ENCODE results near the gene MAP3K21. TPM values are rescaled to one million over a fixed set of nuclear protein-coding genes. Genes with fewer than 3 reads are reported as not detected.

Gene MAP3K21
- total and polyA plus RNA-seq, 2 of the 4 experiments (the other 2 are of a cell fraction), result 0.15 to 0.18 TPM

- Histone ChIP-seq H4K5ac (ENCODE audit: low read depth, low read length) (no peak overlapping the region), H3K27me3 (ENCODE audit: control insufficient read depth, insufficient read depth, low read length) (peaks cover 3% of the 10 kb centered on the region; the same call in 1 of the 2 replicates), H2BK20ac (ENCODE audit: low read depth, low read length) (no peak overlapping the region), H3K9me3 (ENCODE audit: control insufficient read depth, insufficient read depth, low read length) (no peaks in the 10 kb centered on the region), H2BK15ac (ENCODE audit: low read depth, low read length) (no peak overlapping the region), H2AK9ac (replicated peaks; ENCODE audit: low read depth, low read length, poor library complexity) (no peak overlapping the region), H2AK5ac (ENCODE audit: low read depth, low read length) (no peak overlapping the region), H3K18ac (ENCODE audit: low read depth, low read length) (no peak overlapping the region), H3K9ac (ENCODE audit: low read depth, low read length) (no peak overlapping the region), H3K36me3 (ENCODE audit: control insufficient read depth, insufficient read depth, low read length) (no peaks in the 10 kb centered on the region), H4K8ac (ENCODE audit: low read depth in 2 of 2, low read length in 2 of 2) (no peak overlapping the region), H2BK5ac (ENCODE audit: low read depth, low read length, poor library complexity, severe bottlenecking) (no peak overlapping the region), H3K4me1 (ENCODE audit: control insufficient read depth, insufficient read depth, low read length) (no peaks in the 10 kb centered on the region), H3K79me1 (ENCODE audit: low read depth in 1 of 2, low read length in 2 of 2) (no peaks in the 10 kb centered on the region), H4K91ac (ENCODE audit: insufficient read depth, low read depth, low read length) (no peak overlapping the region), H3K27ac (ENCODE audit: insufficient read depth, low read length) (no peak overlapping the region), H3K56ac (ENCODE audit: extremely low read depth, insufficient read depth, low read length) (no peak overlapping the region), H3K4me2 (ENCODE audit: low read depth, low read length) (no peak overlapping the region; the same call in 1 of the 2 replicates), H3K4me3 (ENCODE audit: insufficient read depth, low read depth, low read length) (no peak overlapping the region), H4K20me1 (ENCODE audit: insufficient read depth, low read length) (no peaks in the 10 kb centered on the region), H3K9me1 (ENCODE audit: insufficient read depth, low read length) (no peaks in the 10 kb centered on the region), H3K14ac (replicated peaks; ENCODE audit: low read depth, low read length) (no peak overlapping the region), H3K23ac (ENCODE audit: low read depth, low read length) (no peak overlapping the region), H2BK120ac (ENCODE audit: low read depth, low read length) (no peak overlapping the region), H3K4ac (ENCODE audit: low read depth, low read length) (no peak overlapping the region), H2AFZ (replicated peaks; ENCODE audit: low read length, poor library complexity) (peak overlapping the region; percentile 77)
- POLR2A ChIA-PET (ENCODE audit: unreplicated experiment), result no interaction called here
- DNase-seq (peak; percentile 1), ATAC-seq (ENCODE audit: low read depth) (no peak; the same call in 1 of the 2 replicates)
- in situ Hi-C loops (cut with MboI; ENCODE audit: low sequenced_read_pairs) (no loop called here), intact Hi-C loops (cut with micrococcal nuclease) (no loop called here), dilution Hi-C loops (cut with HindIII; ENCODE audit: low sequenced_read_pairs, unreplicated experiment) (no loop called here)
- no TSS peak for BruUV-seq (replicated peaks)
- no peak for TF ChIP-seq ELK1 (IDR thresholded peaks at IDR 0.05; ENCODE audit: borderline replicate concordance, low read depth, low read length)
- CTCF ChIA-PET, result interaction anchor here (1.1 kb wide), 2 partner anchors 33 to 704 kb away, joined by 4 read pairs; no protein-coding TSS in a partner anchor
- 24% methylated on average over 7 of the region's 19 CpGs; no CpG with 5 or more reads in 1 of the 2 experiments for WGBS, 2 experiments (ENCODE audit: extremely low coverage in 2 of 2, insufficient read length in 1 of 2)
Observed at GRCh38 chr1:233361876-233362275, 34.4 kb downstream of the MAP3K21 start.
